ENCODE data around the gene GDPD2.

GDPD2 gene

GRCh38 chrX:70432936-70433847 lies 10.1 kb downstream of the GDPD2 start:
- H3K27me3 Mint-ChIP-seq = no peaks in the 10 kb centered on the region

DNA sequence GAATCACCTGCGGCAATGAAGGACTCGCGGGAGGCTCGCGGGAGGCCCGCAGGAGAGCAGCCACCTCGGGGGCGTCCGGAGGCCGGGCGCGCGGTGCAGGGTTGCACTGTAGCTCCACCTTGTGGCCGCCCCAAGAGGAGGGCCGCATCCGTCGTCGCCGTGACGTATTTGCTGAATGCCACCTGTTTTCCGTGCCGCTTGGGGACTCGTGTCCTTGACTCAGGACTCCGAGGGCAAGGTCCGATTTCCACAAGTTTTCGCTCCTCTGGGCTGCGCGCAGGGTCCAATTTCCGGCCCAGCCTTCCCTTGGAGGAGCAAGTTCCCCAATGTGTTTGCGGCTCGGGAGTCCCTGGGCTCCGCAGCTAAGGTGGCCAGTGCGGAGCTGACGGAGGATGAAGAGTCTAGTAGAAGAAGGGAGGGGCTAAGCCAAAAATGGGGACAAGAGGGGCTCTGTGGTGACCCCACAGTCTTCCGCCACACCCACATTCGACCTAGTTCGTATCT lies 10.8 kb downstream of the GDPD2 start:
- Mint-ChIP-seq H3K4me1 (peaks cover 19% of the 10 kb centered on the region), H3K9me3 (no peaks in the 10 kb centered on the region), H3K36me3 (no peaks in the 10 kb centered on the region), H3K27ac (peak overlapping the region; percentile 87), H3K4me3 (peak overlapping the region; percentile 89), H3K27me3 (no peaks in the 10 kb centered on the region)
- ATAC-seq = peak; percentile 84

More at GRCh38 chrX:70432936-70433847, 10.1 kb downstream of the GDPD2 start:
- no peak for ATAC-seq
- peaks cover 19% of the 10 kb centered on the region for H3K4me1 Mint-ChIP-seq
- H3K4me3 Mint-ChIP-seq = peak overlapping the region; percentile 89
- H3K36me3 Mint-ChIP-seq = no peaks in the 10 kb centered on the region
- H3K9me3 Mint-ChIP-seq = no peaks in the 10 kb centered on the region
- peak overlapping the region; percentile 87 for H3K27ac Mint-ChIP-seq

DNA sequence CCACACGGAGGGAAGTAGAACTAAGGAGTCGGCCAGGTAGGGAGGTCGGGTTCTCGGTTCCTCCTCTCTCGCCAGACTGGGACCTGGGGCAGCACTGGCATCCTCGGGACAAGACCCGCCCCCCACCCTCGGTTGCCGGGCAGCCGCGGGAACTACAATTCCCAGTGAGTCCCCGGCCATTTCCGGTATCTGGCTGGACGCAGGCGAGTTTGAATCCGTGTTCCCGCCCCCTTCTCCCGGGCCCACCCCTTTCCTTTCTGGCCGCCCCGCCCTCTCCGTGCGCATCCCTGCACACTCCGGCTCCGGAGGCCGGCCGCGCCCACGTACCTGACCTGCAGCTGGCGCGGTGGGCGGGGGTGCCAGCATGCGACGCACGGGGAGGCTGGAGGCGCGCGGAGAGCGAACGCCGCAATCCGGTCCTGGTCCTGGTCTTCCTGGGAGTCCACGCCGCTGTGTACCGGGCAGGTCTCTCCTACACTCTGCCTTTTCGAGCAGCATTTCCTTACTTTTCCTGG lies 11.3 kb downstream of the GDPD2 start:
- no peaks in the 10 kb centered on the region for H3K36me3 Mint-ChIP-seq
- ATAC-seq = peak; percentile 88
- no peaks in the 10 kb centered on the region for H3K27me3 Mint-ChIP-seq
- H3K4me1 Mint-ChIP-seq = peaks cover 19% of the 10 kb centered on the region
- H3K27ac Mint-ChIP-seq = peak overlapping the region; percentile 87
- peak overlapping the region; percentile 89 for H3K4me3 Mint-ChIP-seq
- H3K9me3 Mint-ChIP-seq = no peaks in the 10 kb centered on the region

- Mint-ChIP-seq H3K27me3 (no peaks in the 10 kb centered on the region), H3K4me1 (peaks cover 19% of the 10 kb centered on the region), H3K4me3 (peak overlapping the region; percentile 89), H3K9me3 (no peaks in the 10 kb centered on the region), H3K27ac (peak overlapping the region; percentile 87), H3K36me3 (no peaks in the 10 kb centered on the region)
- no peak for ATAC-seq
Observed at GRCh38 chrX:70434914-70435586, 11.9 kb downstream of the GDPD2 start.

DNA sequence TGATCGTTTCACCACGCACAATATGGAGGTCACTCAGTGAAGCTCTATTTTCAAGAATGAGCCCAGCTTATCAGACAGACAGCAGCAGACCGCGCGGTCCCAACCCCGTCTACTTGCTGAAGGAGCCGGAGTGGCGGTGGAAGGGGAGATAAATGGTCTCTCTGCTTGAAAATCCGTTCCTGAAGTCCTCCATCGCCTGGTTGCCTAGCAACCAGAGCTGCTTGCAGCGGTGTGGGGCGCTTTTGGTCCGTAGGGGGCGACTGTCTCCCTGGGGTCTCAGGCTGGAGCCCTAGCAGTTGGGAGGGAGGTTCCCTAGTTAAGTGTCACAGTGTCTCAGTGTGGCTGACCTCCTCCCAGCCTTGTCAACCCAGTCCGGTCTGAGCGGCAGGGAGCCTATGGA lies 13.2 kb downstream of the GDPD2 start:
- no peak overlapping the region for H3K27ac Mint-ChIP-seq
- H3K4me3 Mint-ChIP-seq = peak overlapping the region; percentile 17
- no peak for ATAC-seq
- peaks cover 19% of the 10 kb centered on the region for H3K4me1 Mint-ChIP-seq
- H3K36me3 Mint-ChIP-seq = no peaks in the 10 kb centered on the region
- peaks cover 12% of the 10 kb centered on the region for H3K27me3 Mint-ChIP-seq
- no peaks in the 10 kb centered on the region for H3K9me3 Mint-ChIP-seq

DNA sequence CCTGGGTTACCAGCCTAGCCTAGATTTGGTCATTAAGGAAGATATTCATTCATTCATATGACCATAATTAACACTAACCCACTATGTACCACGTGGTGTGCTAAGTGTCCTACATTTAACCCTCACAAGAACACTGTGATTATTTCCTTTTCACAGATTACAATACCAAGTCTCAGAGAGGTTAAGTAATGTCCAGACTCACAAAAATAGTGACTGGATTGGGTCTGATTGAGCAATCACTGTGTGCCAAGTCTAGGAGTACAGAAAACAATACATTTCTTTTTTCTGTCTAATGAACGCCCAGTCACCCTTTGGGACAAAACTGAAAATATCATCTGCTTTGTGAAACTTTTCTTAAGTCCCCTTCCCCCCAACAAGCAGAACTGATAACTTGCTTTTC lies 13.9 kb downstream of the GDPD2 start:
- no peak overlapping the region for H3K27ac Mint-ChIP-seq
- H3K4me1 Mint-ChIP-seq = peaks cover 19% of the 10 kb centered on the region
- H3K27me3 Mint-ChIP-seq = peaks cover 18% of the 10 kb centered on the region
- no peak overlapping the region for H3K4me3 Mint-ChIP-seq
- H3K36me3 Mint-ChIP-seq = no peaks in the 10 kb centered on the region
- no peaks in the 10 kb centered on the region for H3K9me3 Mint-ChIP-seq
- ATAC-seq = no peak

DNA sequence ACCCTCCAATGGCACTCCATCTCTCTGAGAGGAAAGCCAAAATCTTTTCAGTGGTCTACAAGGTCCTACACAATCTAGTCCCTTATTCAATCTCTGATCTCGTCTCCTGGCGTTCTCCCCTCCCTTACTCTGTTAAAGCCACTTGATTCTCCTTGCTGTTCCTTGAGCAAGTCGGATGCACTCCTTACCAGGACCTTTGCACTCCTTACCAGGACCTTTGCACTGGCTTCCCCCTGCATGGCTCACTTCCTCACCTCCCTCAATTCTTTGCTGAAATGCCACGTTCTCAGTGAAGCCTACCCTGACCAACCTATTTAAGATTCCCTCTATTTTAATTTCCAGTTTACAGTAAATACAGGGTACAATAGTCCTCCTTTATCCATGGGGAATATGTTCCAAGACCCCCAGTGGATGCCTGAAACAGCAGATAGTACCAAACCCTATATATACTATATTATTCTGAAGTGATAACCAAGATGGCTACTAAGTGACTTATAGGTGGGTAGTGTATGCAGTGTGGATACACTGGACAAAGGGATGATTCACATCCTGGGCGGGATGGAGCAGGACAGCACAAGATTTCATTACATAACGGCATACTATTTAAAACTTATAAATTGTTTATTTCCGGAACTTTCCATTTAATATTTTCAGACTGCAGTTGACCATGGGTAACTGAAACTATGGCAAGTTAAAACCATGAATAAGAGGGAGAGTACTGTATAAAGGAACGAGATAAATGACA lies 15.0 kb downstream of the GDPD2 start:
- Mint-ChIP-seq H3K27ac (no peak overlapping the region), H3K27me3 (peaks cover 18% of the 10 kb centered on the region), H3K9me3 (no peaks in the 10 kb centered on the region), H3K36me3 (no peaks in the 10 kb centered on the region), H3K4me3 (no peak overlapping the region), H3K4me1 (peaks cover 17% of the 10 kb centered on the region)
- no peak for ATAC-seq

GRCh38 chrX:70439016-70439415 lies 15.9 kb downstream of the GDPD2 start:
- H3K36me3 Mint-ChIP-seq = no peaks in the 10 kb centered on the region
- peaks cover 11% of the 10 kb centered on the region for H3K4me1 Mint-ChIP-seq
- H3K9me3 Mint-ChIP-seq = no peaks in the 10 kb centered on the region
- H3K27me3 Mint-ChIP-seq = peaks cover 18% of the 10 kb centered on the region
- no peak for ATAC-seq
- no peak overlapping the region for H3K27ac Mint-ChIP-seq
- H3K4me3 Mint-ChIP-seq = no peak overlapping the region

DNA sequence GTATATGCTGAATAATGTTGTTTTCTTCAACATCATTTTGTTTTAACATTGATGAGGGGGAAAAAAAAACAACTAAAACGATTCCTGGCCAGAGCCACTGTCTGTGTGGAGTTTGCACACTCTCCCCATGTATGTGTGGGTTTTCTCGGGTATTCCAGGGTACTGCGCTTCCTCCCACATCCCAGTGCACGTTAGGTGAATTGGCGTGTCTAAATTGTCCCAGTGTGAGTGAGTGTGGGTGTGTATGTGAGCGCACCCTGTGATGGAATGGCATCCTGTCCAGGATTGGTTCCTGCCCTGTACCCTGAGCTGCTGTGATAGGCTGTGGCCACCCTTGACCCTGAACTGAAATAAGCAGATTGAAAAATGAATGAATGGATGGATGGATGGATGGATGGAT lies 19.1 kb downstream of the GDPD2 start:
- no peaks in the 10 kb centered on the region for H3K9me3 Mint-ChIP-seq
- H3K4me1 Mint-ChIP-seq = peaks cover 6% of the 10 kb centered on the region
- no peak overlapping the region for H3K4me3 Mint-ChIP-seq
- no peak for ATAC-seq
- H3K27ac Mint-ChIP-seq = no peak overlapping the region
- H3K27me3 Mint-ChIP-seq = peaks cover 30% of the 10 kb centered on the region
- H3K36me3 Mint-ChIP-seq = no peaks in the 10 kb centered on the region

DNA sequence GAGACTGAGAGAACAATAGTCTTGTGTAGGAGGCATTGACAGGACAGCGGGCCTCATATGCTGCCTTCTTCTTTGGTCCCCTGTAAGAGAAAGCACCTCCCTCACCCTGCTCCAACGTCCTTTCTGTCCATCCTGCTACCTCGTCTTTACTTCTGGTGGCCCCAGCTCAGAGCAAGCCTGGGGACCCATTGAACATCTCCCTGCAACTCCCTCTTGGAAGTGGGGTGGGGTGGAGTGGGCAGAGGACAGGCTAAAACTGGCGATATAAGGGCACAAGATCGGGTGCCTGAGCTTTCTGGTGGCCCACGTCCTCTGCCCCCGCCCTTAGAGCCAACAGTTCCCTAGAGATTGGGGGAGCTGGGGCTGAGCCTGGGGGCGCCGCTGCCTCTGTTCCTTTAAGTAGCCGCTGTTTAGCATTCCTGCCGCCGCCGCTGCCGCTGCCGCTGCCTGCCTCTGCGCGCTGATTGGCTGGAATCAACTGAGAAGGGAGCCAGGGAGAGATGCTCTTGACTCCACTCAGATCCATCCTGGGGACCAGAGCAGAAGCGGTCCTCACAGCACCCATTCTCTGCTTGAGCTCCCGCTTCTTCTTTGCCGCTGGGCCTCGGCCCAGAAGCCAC lies 21.3 kb downstream of the GDPD2 start, which contains the start of gene DLG3:
DLG3 (plus strand) TSS at position 510 of the 620 bp plus-strand sequence. CDS start 367 bp downstream, outside the sequence.
- Mint-ChIP-seq H3K27me3 (peaks cover 30% of the 10 kb centered on the region), H3K36me3 (no peaks in the 10 kb centered on the region), H3K27ac (no peak within 1 kb of the TSS), H3K4me3 (peak within 1 kb of the TSS; percentile 29), H3K4me1 (peaks cover 6% of the 10 kb centered on the region), H3K9me3 (no peaks in the 10 kb centered on the region)
- ATAC-seq = no peak

- H3K27me3 Mint-ChIP-seq = peaks cover 30% of the 10 kb centered on the region
- no peak overlapping the region for H3K27ac Mint-ChIP-seq
- H3K4me3 Mint-ChIP-seq = peak overlapping the region; percentile 29
- no peaks in the 10 kb centered on the region for H3K36me3 Mint-ChIP-seq
- H3K9me3 Mint-ChIP-seq = no peaks in the 10 kb centered on the region
- peaks cover 6% of the 10 kb centered on the region for H3K4me1 Mint-ChIP-seq
- peak; percentile 41 for ATAC-seq
Observed at GRCh38 chrX:70444946-70445656, 22.0 kb downstream of the GDPD2 start.

DNA sequence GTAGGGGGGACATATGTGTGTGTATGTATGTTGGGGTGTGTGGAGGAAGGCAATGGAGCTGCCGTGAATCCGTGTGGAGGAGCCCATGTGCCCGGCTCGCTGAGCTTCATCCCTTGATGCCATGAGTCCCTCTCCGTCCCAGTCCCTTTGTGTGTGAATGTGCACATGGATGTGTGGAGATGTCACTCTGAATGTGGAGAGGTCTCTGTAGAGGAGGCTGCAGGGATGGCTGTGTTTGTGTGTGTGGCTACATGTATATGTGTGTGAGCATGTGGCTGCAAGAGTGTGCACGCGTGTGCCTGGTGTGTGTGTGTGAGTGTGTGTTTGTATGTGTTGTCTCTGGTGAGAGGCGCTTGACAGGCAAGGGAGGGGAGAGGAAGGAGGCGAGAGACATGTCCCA lies 22.8 kb downstream of the GDPD2 start:
- ATAC-seq = no peak
- Mint-ChIP-seq H3K27me3 (peaks cover 22% of the 10 kb centered on the region), H3K36me3 (no peaks in the 10 kb centered on the region), H3K9me3 (no peaks in the 10 kb centered on the region), H3K4me1 (peaks cover 6% of the 10 kb centered on the region), H3K27ac (no peak overlapping the region), H3K4me3 (no peak overlapping the region)

DNA sequence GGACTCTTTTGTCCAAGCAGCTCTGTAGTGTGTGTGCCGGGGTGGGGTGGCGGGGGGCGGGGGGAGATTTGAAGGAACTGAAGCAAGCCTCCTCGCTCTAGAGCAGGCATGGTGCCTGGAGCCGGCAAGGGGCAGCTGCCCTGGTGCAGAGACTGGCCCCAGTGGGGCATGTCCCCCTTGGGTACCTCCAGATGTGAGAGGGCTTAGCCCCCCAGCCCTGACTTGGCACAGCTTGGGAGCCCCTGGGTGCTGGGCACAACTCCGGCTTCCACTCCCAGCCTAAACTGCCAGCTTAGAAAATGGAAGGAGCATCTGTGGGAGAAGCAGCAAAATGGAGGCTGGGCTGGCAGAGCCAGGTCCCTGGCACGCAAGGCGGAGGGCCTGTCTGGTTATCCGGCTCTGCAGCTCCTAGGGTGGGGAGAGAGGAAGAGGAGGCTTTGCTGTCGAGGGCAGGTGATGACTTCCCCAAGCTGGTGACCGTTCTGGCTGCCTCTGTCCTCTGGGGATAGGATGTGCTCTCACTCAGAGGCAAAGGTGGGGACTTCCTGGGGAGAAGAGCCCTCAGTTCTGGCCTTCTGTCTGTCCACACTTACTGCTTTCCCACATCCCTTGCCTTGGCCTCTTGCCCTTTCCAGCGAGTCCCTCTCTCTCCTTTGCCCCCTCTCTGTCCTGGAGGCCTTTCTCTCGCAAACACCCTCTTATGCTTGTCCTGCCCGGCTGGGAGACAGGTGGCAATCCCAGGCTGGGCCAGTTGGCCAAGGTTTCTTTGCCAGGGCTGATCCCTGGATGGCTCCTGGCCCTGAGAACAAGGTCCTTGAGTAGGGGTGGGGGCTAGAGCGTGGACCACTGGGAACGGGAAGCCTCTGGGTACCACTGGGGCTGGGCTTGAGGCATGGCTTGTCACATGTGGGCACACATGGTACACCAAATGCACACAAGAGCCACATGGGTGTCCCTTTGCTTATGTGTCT lies 23.6 kb downstream of the GDPD2 start:
- peaks cover 7% of the 10 kb centered on the region for H3K4me1 Mint-ChIP-seq
- no peak overlapping the region for H3K27ac Mint-ChIP-seq
- no peaks in the 10 kb centered on the region for H3K36me3 Mint-ChIP-seq
- ATAC-seq = no peak
- peaks cover 15% of the 10 kb centered on the region for H3K27me3 Mint-ChIP-seq
- no peaks in the 10 kb centered on the region for H3K9me3 Mint-ChIP-seq
- no peak overlapping the region for H3K4me3 Mint-ChIP-seq

Measured in stimulated activated memory B cell treated with anti-CD40 and anti-IgM and Interleukin-4, amounts not matched to agents 10 μg/mL and 1 μg/mL and 100 μg/mL, for 72 hours (primary cell).